Right ventricle myocardium inferior (tissue), 1 donor: Measurements from ENCODE around the gene RBM33. TPM values are rescaled to one million over a fixed set of nuclear protein-coding genes. Genes with fewer than 3 reads are reported as not detected.

ENCODE experiments used
- ATAC-seq: fragments of 200-7000 bp; cut with Tn5 transposase; one replicate; pipeline ENCODE4 v1.9.1; 2020; ENCODE audit warnings: mild to moderate bottlenecking, moderate library complexity
- DNase-seq: peaks from one replicate; pipeline ENCODE4 v3.0.0; 2021; ENCODE audit errors: missing footprints
- intact Hi-C: fragments of 100-400 bp; cut with DNase I; formaldehyde crosslinking; loops from one replicate; pipeline ENCODE4 v1.11.0; 2022
- total RNA-seq: library from RNA; stranded (reverse); fragmentation: NEBNext Ultra II Directional; extraction: Animal tissue kit (Norgen Biotek cat#: 25700); gene quantifications from one replicate; pipeline ENCODE4 v1.2.1, GENCODE V29; 2021
- donor health status: DM: no; HTN: yes; CAD: no; lungs with severe emphysema.

The RBM33 gene
- total RNA-seq, 1 donor from 2014 or later = 36.1 TPM

DNA sequence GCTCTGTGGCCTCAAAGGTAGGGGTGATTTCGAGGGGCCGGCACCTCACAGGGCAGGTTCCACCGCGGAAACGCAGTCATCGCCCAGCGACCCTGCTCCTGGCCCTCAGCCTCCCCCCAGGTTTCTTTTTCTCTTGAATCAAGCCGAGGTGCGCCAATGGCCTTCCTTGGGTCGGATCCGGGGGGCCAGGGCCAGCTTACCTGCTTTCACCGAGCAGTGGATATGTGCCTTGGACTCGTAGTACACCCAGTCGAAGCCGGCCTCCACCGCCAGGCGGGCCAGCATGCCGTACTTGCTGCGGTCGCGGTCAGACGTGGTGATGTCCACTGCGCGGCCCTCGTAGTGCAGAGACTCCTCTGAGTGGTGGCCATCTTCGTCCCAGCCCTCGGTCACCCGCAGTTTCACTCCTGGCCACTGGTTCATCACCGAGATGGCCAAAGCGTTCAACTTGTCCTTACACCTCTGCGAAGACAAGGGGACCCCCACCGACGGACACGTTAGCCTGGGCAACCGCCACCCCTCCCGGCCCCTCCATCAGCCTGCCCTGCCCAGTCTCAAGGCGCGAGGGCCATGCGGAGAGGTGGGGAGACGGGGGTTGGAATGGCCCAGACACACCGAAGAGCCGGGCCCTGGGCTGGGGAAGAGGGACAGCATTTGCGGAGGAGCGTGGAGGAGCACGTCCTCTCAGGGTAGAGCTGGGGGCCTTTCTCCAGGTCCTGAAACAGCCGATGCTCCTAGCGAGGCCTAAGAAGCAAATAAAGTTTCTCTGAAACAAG lies 161.8 kb downstream of the RBM33 start:
- intact Hi-C loops = no loop called here
- no peak for DNase-seq

DNA sequence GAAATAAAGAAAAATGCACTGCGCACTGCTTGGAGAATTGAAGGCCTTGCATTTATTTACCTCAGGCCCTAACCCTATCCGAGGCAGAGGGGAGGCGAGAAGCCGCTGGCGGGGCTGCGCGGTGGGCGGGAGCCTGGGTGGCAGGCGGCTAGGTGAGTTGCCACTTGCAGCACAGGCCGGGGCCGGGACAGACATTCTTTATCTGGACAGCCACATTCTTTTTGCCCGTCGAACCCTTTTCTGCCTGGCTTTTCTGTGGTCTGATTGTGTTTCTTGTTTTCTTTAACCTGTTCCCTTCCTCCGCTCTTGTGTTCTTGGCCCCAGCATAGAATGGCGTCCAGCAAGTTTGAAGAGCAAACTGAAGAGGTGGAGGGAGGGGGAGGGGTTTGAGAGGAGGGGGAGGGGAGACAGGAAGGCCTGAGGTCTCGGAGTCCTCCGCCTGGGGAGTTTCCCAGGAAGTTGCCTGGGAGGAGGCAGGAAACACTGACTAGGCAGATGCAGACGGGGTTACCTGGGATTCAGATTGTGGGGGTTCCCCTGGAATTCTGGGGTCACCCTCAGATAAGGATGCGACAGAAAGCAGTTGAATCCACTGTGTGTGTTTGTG lies 162.7 kb downstream of the RBM33 start:
- DNase-seq = no peak
- intact Hi-C loops = no loop called here
- ATAC-seq = no peak

More for the DNA sequence above, 161.8 kb downstream of the RBM33 start:
- ATAC-seq = no peak

DNA sequence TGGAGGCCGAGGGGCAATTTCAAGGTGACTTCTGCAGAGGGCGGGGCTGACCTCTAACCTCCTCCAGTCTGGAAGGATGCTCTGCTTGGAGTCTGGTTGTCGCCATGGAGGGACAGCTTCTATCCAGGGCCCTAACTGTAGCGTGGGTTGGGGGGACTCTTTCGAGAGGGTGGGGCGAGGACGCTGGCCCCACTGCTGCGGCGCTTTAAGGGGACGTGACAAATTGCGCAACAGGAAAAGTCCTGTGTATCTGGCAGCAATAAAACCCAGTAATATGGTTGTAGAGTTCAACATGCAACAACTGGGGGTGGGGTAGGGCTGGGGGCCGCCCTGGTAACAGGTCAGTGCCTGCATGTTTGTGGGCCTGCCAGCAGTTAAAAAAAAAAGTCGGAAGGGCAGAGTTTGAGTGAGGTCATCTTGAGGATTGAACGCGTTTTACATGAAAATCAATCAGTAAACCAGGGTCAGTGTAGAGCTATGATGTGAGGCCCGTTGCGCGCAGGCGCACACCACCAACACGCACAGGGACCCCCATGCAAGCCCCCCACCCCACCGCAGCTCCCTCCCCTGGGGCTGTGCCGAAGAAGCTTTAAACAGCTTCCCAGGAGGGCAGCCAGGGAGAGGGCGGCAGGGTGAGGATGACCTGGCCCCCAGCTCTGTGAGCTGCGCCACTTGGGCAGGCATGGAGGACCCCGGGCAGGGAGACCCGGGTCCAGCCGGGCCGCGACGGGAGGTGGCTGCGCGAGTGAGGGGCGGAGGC lies 163.5 kb downstream of the RBM33 start:
- intact Hi-C loops = no loop called here
- no peak for DNase-seq
- no peak for ATAC-seq

DNA sequence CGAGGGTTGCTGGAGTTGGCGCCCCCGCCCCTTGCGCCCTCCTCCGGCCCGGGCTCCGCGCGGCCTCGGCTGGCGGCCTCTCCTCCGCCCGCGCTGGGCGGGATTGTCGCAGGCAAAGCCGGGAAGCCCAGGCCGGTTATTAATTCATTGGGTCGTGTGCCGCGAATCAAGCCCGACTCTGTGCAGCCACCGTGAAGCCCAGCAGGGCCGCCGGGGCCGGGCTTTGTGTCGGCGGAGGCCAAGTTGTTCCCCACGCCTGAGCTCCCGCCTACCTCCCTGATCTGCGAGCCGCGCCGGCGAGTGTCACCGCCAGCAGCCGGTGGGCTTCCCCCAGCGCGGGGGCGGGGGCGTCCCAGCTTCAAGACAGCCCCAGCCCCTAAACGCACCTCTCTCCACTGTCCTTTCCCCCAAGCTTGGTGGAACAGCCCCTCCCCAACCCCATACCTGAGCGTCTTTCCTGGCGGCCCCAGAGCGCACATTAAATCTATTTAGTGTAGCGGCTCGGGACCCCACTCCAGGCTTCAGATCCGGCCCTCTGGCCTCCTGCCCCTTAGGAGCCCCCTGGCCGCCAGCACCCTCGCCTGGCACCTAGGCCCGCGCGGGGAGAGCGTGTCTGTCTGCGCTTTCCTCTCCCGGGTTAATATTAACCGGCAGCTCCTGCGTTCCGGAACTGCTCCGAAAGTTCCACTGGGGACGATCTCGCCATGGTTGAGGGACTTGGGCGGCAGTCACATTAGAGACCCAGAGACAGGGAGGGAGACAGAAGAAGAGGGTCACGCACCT lies 164.3 kb downstream of the RBM33 start:
- ATAC-seq = no peak
- intact Hi-C loops = no loop called here
- no peak for DNase-seq

DNA sequence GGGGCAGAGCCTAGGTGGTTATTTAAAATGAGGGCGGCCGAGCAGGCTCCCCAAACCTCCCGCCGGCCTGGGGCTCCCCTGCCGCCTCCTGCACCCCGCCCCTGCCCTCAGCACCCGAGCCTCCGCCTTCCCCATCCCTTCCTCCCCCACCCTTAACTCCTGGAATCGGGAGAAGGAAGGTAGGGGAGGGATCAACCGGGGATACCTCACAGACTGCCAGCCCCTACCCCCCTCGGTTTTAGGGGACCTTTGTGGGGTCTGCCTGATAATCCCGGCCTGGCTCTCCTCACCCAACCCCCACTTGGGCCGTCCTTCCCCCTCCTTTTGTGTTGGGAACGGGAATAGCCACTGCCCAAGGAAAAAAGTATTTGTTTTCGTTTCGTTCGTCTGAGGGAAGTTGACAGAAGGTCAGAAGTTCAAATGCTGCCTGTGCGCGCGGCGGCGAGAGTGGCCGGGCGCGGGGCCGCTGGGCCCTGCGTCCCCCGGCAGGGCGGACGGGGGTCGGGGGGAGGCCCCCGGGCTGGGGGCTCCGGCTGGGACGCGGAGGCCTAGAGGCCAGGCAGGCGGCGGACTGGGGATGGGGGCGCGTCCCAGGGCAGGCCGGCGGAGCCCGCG lies 165.0 kb downstream of the RBM33 start:
- intact Hi-C loops = no loop called here
- ATAC-seq (no peak), DNase-seq (no peak)

DNA sequence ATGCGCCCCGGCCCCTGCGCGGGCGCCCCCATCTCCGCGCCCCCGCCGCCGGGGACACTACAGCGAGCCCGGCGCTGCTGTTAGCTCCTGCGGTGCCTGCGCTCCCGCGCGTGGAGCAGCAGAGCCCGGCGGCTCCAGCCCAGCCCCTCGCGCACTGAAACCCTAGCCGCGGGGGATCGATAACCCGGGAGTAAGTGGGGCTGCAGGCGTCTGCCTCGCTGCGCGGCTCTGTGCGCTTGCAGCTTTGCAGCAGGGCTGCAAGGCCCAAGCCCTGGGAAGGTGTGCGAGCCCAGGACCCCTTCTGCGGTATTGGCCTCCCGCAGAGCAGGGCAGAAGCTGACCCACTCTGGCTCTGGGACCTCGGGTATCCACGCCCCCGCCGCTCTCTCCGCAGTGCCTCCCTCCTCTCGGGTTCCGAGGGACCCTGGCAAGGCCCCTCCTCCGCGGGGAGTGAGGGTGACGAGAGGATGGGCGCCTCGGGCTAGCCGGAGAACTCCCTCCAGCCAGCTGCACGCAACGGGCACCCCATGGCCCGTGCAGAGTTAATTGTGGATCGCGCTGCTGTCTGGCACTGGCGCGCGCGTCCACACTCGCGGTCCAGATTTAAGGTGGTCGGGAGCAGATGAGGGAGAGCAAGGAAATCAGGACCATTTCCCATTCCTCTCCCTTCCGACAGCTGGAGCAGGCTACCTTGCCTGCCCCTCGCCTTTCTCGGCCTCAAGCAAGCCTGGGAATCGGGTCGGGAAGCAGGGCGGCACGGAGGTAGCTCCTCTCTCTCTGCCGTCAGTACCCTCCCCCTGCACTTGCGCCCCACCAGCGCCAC lies 165.7 kb downstream of the RBM33 start:
- no peak for ATAC-seq
- intact Hi-C loops = no loop called here
- no peak for DNase-seq

DNA sequence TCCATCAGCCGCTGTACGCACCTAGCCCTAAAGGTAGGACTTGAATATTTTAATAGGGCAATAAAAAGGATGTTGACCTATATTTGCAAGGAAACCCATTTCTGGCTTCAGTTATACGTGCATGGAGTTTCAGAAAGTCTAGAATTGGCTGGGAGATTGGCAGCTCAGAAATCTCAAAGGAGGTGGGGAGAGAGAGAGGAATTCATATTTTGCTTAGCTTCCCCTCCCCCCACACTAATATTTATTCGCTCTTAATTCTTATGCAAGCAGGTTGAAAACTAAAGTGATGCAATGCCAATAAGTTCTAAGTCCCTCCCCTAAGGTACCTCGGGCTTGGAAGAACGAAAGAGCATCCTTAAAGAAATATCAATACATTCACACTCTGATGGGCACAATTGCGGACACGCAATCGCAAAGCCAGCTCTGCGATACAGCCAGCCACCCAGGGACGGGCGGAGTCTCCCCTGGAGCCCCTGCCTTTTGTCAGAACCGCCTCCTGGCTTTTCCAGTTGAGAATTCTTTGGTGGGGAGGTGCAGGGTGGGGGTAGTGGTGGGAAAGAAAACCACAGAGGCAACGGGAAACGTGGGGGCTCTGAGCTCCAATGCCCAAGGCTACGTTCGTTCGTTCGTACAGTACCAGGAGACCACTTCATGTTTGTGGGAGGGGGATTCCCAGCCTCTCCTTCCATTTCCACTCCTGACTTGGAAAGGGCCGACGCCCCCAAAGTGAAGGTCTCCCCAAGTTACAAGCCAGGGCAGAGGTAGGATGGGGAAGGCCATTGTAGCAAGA lies 166.5 kb downstream of the RBM33 start:
- DNase-seq = peak; percentile 14
- intact Hi-C loops = no loop called here
- no peak for ATAC-seq

DNA sequence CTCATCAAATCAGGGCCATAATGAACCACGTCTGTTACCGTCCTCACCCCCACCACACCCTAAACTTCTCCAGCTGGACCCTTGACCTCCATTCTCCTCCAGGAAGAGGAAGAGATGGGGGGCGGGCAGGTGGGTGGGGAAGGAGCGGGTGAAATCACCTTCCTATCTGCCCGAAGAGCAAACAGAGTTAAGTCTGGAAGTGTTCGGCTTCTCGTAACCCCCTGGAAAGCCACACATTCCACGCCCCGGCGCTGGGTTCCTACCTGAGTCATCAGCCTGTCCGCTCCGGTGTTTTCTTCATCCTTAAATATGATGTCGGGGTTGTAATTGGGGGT lies 167.1 kb downstream of the RBM33 start:
- ATAC-seq (no peak), DNase-seq (no peak)
- intact Hi-C loops = no loop called here

DNA sequence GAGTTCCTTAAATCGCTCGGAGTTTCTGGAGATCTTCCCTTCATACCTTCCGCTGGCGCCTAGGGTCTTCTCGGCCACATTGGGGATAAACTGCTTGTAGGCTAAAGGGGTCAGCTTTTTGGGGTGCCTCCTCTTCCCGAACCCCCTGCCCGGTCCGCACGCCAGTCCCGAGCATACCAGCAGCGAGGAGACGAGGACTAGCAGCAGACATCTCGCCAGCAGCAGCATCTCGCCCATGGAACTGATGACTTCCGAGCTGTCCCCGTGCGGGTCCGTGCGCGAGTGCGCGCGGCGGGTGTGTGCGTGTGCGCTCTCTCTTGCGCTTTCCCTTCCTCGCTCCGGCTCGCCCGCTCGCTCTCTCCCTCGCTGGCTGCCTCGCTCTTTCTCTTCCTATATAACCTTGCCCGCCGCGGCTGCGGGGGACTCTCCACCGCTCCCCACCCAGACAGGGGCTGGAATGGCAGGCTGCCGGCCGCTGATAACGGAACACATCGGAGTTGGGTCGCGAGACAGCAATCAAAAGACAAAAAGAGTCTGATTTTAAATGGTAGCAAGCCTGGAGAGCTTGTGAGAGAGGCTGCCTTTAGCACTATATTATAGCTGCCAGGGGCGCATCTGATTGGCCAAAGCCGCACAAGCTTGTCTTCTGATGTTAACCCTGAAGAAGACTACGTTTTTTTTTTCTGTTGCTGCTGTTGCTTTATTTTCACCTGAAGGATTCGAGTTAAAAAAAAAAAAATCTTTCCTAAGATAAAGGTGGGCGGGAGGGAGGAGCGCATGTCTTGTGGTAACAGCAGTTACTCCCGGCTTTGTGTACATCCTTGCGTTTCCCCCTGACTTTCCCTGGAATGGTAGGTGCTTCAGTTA lies 167.7 kb downstream of the RBM33 start, which contains the start of gene SHH:
TSS of gene SHH (minus strand) at position 569 of the 867 bp plus-strand sequence. CDS start at position 228, 341 bp downstream.
- ATAC-seq = no peak
- DNase-seq = no peak
- intact Hi-C loops = no loop called here

DNA sequence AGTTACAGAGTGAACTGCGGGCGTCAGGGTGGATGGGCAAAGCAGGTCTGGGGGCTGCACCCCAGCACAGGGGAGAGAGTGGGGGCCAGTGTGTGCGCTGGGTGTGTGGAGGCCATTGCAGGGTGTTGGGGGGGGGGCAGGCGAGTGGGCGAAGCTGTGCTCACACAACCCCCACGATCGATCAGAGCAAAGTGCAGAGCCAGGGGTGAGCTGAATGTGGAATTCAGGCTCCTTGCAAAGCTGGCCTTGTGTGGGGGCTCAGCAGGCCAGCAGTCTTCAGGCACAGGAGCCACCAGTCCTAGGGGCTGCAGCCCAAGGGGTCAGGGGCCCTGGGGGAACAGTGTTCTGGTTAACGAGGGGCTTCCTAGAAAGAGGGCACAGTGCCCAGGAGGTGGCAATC lies 168.7 kb downstream of the RBM33 start:
- DNase-seq (no peak), ATAC-seq (no peak)
- intact Hi-C loops = no loop called here

DNA sequence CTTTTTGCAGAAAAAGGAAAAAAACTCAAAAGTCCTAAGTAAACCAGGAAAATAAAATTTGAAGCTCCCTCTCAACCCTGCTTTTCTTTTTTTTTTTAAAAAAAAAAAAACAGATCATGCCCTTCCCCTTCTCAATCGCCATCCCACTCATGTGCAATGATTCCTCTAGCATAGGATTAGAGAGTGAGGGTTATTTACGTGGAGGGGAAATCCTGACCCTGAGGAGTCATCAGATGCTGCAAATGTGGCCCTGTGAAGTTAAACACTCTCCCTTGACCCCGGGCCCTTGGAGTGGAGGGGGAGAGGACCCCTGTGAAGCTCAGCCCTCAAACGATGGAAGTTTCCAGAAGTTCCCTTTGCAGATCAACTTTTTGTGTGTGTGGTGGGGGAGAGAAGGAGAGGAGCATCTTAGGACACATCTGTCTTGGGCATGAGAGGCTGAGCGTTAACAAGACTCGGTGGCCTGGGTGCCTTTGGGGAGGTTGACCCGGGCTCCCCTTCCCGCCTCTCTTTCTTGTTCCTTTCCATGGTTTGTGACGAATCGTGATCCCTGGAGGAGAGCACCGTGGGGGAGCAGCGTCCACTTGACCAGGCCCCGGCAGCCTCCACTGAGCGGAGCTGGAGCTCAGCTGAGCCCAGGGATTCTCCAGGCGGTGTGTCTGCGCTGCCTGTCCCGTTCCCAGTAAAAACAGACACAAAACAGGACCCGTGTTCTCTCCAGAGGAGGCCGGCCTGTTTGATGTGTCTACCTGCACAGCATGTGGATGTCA lies 169.3 kb downstream of the RBM33 start:
- intact Hi-C loops = no loop called here
- DNase-seq (no peak), ATAC-seq (no peak)

DNA sequence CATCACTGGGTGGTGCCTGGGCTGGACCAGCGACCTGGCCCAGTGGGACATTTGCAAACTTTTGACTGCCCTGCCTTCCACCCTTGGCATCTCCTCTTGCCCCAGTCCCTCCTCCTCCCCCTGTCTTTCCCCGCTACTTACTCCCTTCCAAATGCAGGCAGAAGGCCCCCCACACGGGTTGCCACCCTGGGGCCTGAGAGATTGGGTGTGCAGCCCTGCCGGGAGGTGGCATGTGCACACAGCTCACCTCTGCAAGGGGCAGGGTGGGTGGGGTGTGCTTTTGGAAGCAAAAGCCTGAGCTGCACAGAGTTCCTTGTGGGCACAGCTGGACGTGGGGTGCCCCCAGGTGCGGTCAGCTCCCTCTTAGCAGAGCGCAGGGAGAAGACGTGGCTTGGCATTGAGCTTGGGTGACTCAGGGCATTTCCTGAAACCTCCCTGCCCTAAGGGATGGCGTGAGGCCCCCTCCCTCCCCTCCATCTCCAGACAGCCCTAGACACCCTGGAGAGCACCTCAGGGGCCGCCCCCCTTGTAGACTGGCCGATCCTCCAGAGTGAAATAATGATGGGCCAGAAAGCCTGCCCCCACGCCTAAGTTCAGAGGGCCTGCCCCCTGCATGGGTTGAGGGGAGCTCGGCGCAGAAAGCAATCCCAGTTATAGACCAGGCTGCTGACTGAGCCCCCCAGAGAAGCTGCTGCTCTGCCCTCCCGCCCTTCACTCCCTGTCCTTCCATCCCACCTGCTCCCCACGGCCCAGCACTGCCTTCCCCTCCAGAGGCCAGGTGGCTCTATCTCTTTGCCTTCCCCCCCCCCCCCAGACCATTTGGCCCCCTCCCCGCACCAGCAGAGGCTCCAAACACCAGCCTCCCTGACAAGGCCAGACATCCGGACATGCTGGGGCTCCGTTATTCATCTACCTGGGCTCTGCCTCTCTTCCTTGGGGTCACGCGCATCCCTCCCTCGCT lies 170.1 kb downstream of the RBM33 start:
- intact Hi-C loops = no loop called here
- ATAC-seq (no peak), DNase-seq (no peak)

DNA sequence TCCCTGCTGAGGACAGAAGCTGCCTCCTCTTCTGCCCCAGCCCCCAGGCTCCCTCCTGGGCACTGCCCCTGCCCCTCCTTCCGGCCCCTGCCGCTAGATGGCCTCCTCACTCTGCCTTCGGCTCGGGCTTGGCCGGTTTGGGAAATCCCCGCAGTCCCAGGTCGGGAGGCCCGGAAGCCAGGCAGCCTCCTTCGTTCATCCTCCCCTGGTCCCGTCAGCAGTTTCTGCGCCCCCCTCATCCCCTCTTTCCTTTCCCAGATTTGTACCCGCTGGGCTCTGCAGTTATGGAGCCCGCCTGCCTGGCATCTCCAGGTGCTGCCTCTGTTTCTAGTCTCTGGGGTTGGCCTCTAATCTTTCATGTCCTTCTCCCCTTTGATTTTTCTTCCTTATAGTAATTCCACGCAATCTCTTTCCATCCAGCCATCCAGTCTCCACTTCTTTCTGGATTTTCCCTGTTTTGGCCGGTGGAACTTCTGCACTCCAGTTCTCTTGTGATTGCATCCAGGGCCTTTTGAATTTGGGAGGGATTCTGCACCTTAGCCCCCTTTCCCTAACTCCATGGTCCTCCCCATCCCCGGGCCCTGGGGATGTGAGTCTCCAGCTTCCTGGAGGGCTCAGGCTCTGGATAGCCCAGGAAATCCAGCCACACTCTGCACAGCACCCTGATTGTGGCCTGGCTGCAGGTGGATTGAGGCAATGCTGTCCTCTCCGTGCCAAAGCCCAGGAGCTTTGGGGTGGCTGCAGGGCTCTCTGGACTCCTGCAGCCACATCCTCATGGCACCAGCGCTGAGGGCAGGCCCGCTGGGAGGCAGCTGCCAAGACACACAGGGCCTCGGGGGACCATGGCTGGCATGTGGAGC lies 171.1 kb downstream of the RBM33 start:
- peak; percentile 69 for DNase-seq

DNA sequence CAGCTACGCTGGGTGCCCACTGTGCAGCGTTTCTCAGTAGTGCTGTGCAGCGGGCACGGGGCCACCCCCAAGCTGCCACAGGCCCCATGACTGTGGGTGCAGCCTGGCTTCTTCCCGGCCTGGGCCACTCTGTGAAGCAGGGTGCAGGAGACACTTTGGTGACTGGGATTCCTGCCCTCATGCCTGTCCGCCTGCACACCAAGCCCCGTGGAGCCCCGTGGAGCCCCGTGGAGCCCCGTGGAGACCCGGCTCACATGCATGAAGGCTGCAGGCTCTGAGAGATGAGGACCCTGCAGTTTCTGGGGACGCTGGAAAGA lies 171.7 kb downstream of the RBM33 start:
- ATAC-seq = no peak
- intact Hi-C loops = no loop called here

More for the DNA sequence above, 171.1 kb downstream of the RBM33 start:
- intact Hi-C loops = no loop called here
- ATAC-seq = peak; percentile 51

More for the DNA sequence above, 171.7 kb downstream of the RBM33 start:
- DNase-seq = no peak
